K562 (cell line): Measurements from ENCODE around the gene RUVBL2. TPM values are rescaled to one million over a fixed set of nuclear protein-coding genes. Genes with fewer than 3 reads are reported as not detected.

Experiments used
- ASH1L ChIP-seq: fragments of 450-650 bp; IDR thresholded peaks from 2 replicates; pipeline ENCODE4 v1.6.1; 2018; ENCODE audit warnings: borderline replicate concordance, mild to moderate bottlenecking, low read depth; ENCODE audit not compliant: partially characterized antibody
- BRCA1 ChIP-seq, 2 experiments: fragments of 450-650 bp in 1 of 2; sonication (generic) in 1 of 2; formaldehyde crosslinking in 1 of 2; IDR thresholded peaks; 2 replicates each; pipeline versions ENCODE4 v1.5.0 to v1.6.1; 2017 to 2020; ENCODE audit warnings: mild to moderate bottlenecking in 1 of 2, missing genetic modification reagents in 1 of 2
- COPS2 ChIP-seq: fragments of 450-650 bp; conservative IDR thresholded peaks from 2 replicates; pipeline ENCODE4 v1.6.1; 2016; ENCODE audit warnings: mild to moderate bottlenecking, moderate library complexity
- DPF2 ChIP-seq: fragments of 450-650 bp; IDR thresholded peaks from 2 replicates; pipeline ENCODE4 v1.6.1; 2016
- HDAC8 ChIP-seq: fragments of 450-650 bp; IDR thresholded peaks from 2 replicates; pipeline ENCODE4 v1.6.1; 2016; ENCODE audit warnings: mild to moderate bottlenecking, missing genetic modification characterization, moderate library complexity, missing compliant biosample characterization
- KDM4B ChIP-seq, 2 experiments: fragments of 450-650 bp in 1 of 2; sonication (generic) in 1 of 2; IDR thresholded peaks; 2 replicates each; pipeline ENCODE4 v1.6.1; 2016 to 2017; ENCODE audit warnings: borderline replicate concordance in 2 of 2, antibody characterized with exemption in 1 of 2, low read depth in 1 of 2, mild to moderate bottlenecking in 1 of 2
- MAFK ChIP-seq: IDR thresholded peaks from 2 replicates; pipeline ENCODE4 v1.6.1; 2011; ENCODE audit warnings: low read length, improper control_type of control experiment
- MYNN ChIP-seq, 2 experiments: sonication (generic); formaldehyde crosslinking in 1 of 2; IDR thresholded peaks; 2 replicates each; pipeline versions ENCODE4 v1.5.0 to v1.6.1; 2016 to 2020; ENCODE audit warnings: antibody characterized with exemption in 1 of 2, missing genetic modification reagents in 1 of 2
- PHF20 ChIP-seq: fragments of 450-650 bp; IDR thresholded peaks from 2 replicates; pipeline ENCODE4 v1.6.1; 2018; ENCODE audit not compliant: partially characterized antibody
- PHF21A ChIP-seq: fragments of 450-650 bp; IDR thresholded peaks from 2 replicates; pipeline ENCODE4 v1.6.1; 2017; ENCODE audit warnings: low read depth, borderline replicate concordance
- PHF8 ChIP-seq: fragments of 200-600 bp; sonication (generic); IDR thresholded peaks from 2 replicates; pipeline ENCODE4 v1.6.1; 2012; ENCODE audit warnings: mixed run types, mild to moderate bottlenecking, inconsistent platforms, low read length, moderate library complexity, borderline replicate concordance
- PML ChIP-seq: IDR thresholded peaks from 2 replicates; pipeline ENCODE4 v1.6.1; 2012; ENCODE audit warnings: low read length, inconsistent platforms
- SOX6 ChIP-seq: fragments of 450-650 bp; IDR thresholded peaks from 2 replicates; pipeline ENCODE4 v1.6.1; 2014; ENCODE audit warnings: mild to moderate bottlenecking
- ZKSCAN8 ChIP-seq: fragments of 200-800 bp; sonication (Bioruptor generic); IDR thresholded peaks from 2 replicates; pipeline ENCODE4 v1.6.1; 2016; ENCODE audit warnings: missing genetic modification characterization, missing compliant biosample characterization
- ZNF146 ChIP-seq: IDR thresholded peaks from one replicate; pipeline ENCODE4 v1.6.1; 2018; ENCODE audit warnings: missing compliant biosample characterization; ENCODE audit not compliant: unreplicated experiment
- ZNF445 ChIP-seq: fragments of 250-450 bp; sonication (Bioruptor Pico); IDR thresholded peaks from 2 replicates; pipeline ENCODE4 v1.4.0; 2020; ENCODE audit warnings: low read depth, mild to moderate bottlenecking, moderate library complexity
- polyA plus RNA-seq, 8 experiments: library from polyadenylated mRNA; depleted of rRNA in 4 of 8; stranded (reverse) in 5 of 8; unstranded in 3 of 8; fragments of >200 nt; fragmentation: Nextera tagmentation in 2 of 8; fragmentation: Illumina TruSeq in 1 of 8; extraction: Ambion mirVana in 2 of 8; extraction: Trizol in 1 of 8; gene quantifications; 2 replicates each; pipeline versions ENCODE4 v1.2.1 to v1.2.3, GENCODE V29; 2011 to 2014; ENCODE audit warnings: inconsistent platforms in 1 of 8, missing spikeins in 1 of 8
- total RNA-seq, 7 experiments: library from RNA; depleted of rRNA in 6 of 7; stranded (reverse); fragments of >200 nt in 6 of 7; fragmentation: Illumina TruSeq in 2 of 7; extraction: Trizol in 2 of 7; gene quantifications; 2 replicates each; pipeline versions ENCODE4 v1.2.1 to v1.2.3, GENCODE V29; 2011 to 2021; ENCODE audit warnings: low replicate concordance in 1 of 7
- TF ChIP-seq, protein P1 (sequence below): fragments of 250-450 bp; sonication (Bioruptor Pico); IDR thresholded peaks from 2 replicates; pipeline ENCODE4 v1.4.0; 2020; ENCODE audit warnings: mild to moderate bottlenecking, moderate library complexity
- TF ChIP-seq, protein P2 (sequence below): fragments of 450-650 bp; IDR thresholded peaks from 2 replicates; pipeline ENCODE4 v1.6.1; 2017; ENCODE audit warnings: mild to moderate bottlenecking, moderate library complexity
- TF ChIP-seq, protein P3 (sequence below), 3 experiments: IDR thresholded peaks in 2 of 3; conservative IDR thresholded peaks in 1 of 3; 2 replicates each; pipeline ENCODE4 v1.5.1; 2011 to 2012; ENCODE audit warnings: low read length in 3 of 3, mild to moderate bottlenecking in 3 of 3, control low read depth in 2 of 3, improper control_type of control experiment in 1 of 3, inconsistent platforms in 1 of 3, low read depth in 1 of 3, mixed read lengths in 1 of 3, moderate library complexity in 1 of 3; ENCODE audit not compliant: insufficient read depth in 2 of 3

The RUVBL2 gene
- total and polyA plus RNA-seq, 9 of the 15 experiments (the other 6 are each of a cell fraction or from before 2014, with no cell fraction given), result 71.4 to 453 (median 237) TPM

DNA sequence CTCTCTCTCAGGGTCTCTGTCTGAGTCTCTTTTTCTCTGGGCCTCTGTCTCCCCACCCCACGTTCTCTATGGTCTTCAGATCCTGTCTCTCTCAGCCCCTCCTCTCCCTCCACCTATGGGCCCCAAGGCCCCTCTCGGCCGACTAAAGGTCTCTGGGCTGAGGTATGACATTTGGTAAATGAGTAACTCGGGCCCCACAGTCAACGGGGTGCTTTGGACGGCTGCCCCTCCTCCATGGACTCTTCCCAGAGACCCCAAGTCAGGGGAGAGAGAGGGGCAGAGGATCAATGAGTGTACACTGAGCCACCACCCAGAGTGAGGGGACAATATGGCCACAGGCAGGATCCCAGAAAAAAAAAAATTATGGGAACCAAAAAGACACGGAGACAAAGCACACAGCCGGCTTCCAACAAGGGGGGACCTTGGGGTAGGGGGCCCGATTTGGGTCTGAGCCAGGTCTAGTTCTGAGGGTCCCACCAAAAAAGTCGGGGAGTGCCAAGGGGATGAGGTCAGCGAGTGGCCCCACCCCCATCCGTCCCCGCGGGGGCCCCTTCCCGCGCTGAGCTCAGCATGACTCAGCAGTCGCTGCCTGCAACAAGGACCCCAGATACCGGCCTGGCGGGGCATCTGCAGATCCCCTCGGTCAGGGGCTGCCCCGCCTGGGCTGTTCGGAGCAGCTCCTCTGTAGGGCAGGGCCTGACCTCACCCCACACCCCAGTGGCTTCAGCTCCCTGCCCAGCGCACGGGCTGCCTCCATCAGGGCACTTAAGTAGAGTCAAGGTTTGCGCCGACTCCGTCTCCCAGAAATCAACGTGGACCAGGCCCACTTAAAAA lies 30.1 kb upstream of the RUVBL2 start (continued):
- TF ChIP-seq ASH1L (no peak), COPS2 (no peak), BRCA1 (IDR thresholded peaks at IDR 0.05) (no peak), BRCA1 (CRISPR knock-in tag; IDR thresholded peaks at IDR 0.05) (no peak), KDM4B (IDR thresholded peaks at IDR 0.05; ENCODE audit: borderline replicate concordance in 2 of 2, low read depth in 1 of 2) (peak in 1 of 2 experiments; percentile 84; a peak in 1 of 4 replicates), MAFK (peak; percentile 98), MYNN (IDR thresholded peaks at IDR 0.05) (peak; percentile 79), MYNN (CRISPR knock-in tag; IDR thresholded peaks at IDR 0.05) (no peak), ZNF146 (CRISPR knock-in tag) (no peak), DPF2 (peak; percentile 95), ZKSCAN8 (CRISPR knock-in tag) (no peak; the same call in 1 of the 2 replicates), ZNF445 (CRISPR knock-in tag) (no peak), PHF21A (peak; percentile 10; the same call in 1 of the 2 replicates), HDAC8 (tag) (peak; percentile 59), PML (peak; percentile 68; the same call in 1 of the 2 replicates), PHF20 (no peak), PHF8 (peak; percentile 44; the same call in 1 of the 2 replicates), SOX6 (no peak)
- TF ChIP-seq, protein P1, sequence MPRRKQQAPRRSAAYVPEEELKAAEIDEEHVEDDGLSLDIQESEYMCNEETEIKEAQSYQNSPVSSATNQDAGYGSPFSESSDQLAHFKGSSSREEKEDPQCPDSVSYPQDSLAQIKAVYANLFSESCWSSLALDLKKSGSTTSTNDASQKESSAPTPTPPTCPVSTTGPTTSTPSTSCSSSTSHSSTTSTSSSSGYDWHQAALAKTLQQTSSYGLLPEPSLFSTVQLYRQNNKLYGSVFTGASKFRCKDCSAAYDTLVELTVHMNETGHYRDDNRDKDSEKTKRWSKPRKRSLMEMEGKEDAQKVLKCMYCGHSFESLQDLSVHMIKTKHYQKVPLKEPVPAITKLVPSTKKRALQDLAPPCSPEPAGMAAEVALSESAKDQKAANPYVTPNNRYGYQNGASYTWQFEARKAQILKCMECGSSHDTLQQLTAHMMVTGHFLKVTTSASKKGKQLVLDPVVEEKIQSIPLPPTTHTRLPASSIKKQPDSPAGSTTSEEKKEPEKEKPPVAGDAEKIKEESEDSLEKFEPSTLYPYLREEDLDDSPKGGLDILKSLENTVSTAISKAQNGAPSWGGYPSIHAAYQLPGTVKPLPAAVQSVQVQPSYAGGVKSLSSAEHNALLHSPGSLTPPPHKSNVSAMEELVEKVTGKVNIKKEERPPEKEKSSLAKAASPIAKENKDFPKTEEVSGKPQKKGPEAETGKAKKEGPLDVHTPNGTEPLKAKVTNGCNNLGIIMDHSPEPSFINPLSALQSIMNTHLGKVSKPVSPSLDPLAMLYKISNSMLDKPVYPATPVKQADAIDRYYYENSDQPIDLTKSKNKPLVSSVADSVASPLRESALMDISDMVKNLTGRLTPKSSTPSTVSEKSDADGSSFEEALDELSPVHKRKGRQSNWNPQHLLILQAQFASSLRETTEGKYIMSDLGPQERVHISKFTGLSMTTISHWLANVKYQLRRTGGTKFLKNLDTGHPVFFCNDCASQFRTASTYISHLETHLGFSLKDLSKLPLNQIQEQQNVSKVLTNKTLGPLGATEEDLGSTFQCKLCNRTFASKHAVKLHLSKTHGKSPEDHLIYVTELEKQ (CRISPR knock-in tag), result 0 out of 2 replicates have a peak, but pooled peaks have one; percentile 72
- TF ChIP-seq, protein P2, sequence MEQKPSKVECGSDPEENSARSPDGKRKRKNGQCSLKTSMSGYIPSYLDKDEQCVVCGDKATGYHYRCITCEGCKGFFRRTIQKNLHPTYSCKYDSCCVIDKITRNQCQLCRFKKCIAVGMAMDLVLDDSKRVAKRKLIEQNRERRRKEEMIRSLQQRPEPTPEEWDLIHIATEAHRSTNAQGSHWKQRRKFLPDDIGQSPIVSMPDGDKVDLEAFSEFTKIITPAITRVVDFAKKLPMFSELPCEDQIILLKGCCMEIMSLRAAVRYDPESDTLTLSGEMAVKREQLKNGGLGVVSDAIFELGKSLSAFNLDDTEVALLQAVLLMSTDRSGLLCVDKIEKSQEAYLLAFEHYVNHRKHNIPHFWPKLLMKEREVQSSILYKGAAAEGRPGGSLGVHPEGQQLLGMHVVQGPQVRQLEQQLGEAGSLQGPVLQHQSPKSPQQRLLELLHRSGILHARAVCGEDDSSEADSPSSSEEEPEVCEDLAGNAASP, result no peak
- TF ChIP-seq, protein P3, sequence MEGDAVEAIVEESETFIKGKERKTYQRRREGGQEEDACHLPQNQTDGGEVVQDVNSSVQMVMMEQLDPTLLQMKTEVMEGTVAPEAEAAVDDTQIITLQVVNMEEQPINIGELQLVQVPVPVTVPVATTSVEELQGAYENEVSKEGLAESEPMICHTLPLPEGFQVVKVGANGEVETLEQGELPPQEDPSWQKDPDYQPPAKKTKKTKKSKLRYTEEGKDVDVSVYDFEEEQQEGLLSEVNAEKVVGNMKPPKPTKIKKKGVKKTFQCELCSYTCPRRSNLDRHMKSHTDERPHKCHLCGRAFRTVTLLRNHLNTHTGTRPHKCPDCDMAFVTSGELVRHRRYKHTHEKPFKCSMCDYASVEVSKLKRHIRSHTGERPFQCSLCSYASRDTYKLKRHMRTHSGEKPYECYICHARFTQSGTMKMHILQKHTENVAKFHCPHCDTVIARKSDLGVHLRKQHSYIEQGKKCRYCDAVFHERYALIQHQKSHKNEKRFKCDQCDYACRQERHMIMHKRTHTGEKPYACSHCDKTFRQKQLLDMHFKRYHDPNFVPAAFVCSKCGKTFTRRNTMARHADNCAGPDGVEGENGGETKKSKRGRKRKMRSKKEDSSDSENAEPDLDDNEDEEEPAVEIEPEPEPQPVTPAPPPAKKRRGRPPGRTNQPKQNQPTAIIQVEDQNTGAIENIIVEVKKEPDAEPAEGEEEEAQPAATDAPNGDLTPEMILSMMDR (IDR thresholded peaks at IDR 0.05 in 2 of 3, conservative IDR thresholded peaks at IDR 0.05 in 1 of 3; ENCODE audit: insufficient read depth in 2 of 3, low read depth in 1 of 3, low read length in 3 of 3), result peak in 1 of 3 experiments; percentile 4; a peak in 2 of 6 replicates
